HAP-1 (cell line): Measurements from ENCODE around the gene CACNG7.

Source experiments
- DNase-seq, 2 experiments: peaks; one replicate each; pipeline ENCODE4 v3.0.0-alpha.2; 2016 to 2020; ENCODE audit warnings: low spot score in 2 of 2
- H3K27me3 ChIP-seq: fragments of 250-450 bp; sonication (Bioruptor Pico); 2 replicates; pipeline ENCODE4 v1.5.1; 2020; ENCODE audit warnings: low read depth, mild to moderate bottlenecking, moderate library complexity
- H3K36me3 ChIP-seq: fragments of 250-450 bp; sonication (Bioruptor Pico); replicated peaks from 2 replicates; pipeline ENCODE4 v1.5.1; 2020; ENCODE audit warnings: mild to moderate bottlenecking
- H3K4me1 ChIP-seq: fragments of 250-450 bp; sonication (Bioruptor Pico); 2 replicates; pipeline ENCODE4 v1.5.1; 2020; ENCODE audit warnings: mild to moderate bottlenecking
- H3K4me3 ChIP-seq: fragments of 250-450 bp; sonication (Bioruptor Pico); 2 replicates; pipeline ENCODE4 v1.5.1; 2020; ENCODE audit warnings: mild to moderate bottlenecking, moderate library complexity
- H3K9me3 ChIP-seq: fragments of 250-450 bp; sonication (Bioruptor Pico); 2 replicates; pipeline ENCODE4 v1.5.1; 2020; ENCODE audit warnings: mild to moderate bottlenecking, moderate library complexity
- in situ Hi-C: fragments of 300-500 bp; cut with MboI; formaldehyde crosslinking; loops from 3 replicates; pipeline ENCODE4 v1.14.3; 2020; ENCODE audit warnings: low sequenced_read_pairs, inconsistent platforms, mixed read lengths

Gene CACNG7

DNA sequence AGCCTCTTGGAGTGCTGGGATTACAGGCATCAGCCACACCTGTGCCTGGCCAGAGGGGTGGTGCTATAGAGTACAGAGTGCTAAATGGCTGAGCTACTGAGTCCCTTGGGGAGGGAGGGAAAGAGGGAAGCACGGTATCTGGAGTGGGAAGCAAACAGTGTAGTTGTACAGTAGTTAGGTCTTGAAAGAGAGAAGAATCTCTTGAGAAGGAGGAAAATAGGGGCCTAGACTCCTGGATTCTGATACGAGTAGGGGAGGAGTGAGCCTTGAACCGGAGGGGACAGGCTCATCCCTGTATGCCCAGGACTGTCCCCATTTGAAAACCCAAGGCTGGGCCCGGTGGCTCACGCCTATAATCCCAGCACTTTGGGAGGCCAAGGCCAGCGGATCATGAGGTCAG is 36.3 kb upstream of the CACNG7 start:
- Histone ChIP-seq H3K27me3 (no peaks in the 10 kb centered on the region), H3K36me3 (peaks cover 10% of the 10 kb centered on the region), H3K4me3 (no peak overlapping the region), H3K9me3 (no peaks in the 10 kb centered on the region), H3K4me1 (no peaks in the 10 kb centered on the region)
- in situ Hi-C loops: no loop called here
- DNase-seq: no peak

DNA sequence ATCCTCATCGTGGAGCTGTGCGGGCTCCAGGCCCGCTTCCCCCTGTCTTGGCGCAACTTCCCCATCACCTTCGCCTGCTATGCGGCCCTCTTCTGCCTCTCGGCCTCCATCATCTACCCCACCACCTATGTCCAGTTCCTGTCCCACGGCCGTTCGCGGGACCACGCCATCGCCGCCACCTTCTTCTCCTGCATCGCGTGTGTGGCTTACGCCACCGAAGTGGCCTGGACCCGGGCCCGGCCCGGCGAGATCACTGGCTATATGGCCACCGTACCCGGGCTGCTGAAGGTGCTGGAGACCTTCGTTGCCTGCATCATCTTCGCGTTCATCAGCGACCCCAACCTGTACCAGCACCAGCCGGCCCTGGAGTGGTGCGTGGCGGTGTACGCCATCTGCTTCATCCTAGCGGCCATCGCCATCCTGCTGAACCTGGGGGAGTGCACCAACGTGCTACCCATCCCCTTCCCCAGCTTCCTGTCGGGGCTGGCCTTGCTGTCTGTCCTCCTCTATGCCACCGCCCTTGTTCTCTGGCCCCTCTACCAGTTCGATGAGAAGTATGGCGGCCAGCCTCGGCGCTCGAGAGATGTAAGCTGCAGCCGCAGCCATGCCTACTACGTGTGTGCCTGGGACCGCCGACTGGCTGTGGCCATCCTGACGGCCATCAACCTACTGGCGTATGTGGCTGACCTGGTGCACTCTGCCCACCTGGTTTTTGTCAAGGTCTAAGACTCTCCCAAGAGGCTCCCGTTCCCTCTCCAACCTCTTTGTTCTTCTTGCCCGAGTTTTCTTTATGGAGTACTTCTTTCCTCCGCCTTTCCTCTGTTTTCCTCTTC is 35.1 kb upstream of the CACNG7 start:
- peaks cover 10% of the 10 kb centered on the region for H3K36me3 ChIP-seq
- H3K27me3 ChIP-seq: no peaks in the 10 kb centered on the region
- no peaks in the 10 kb centered on the region for H3K4me1 ChIP-seq
- in situ Hi-C loops: no loop called here
- H3K4me3 ChIP-seq: no peak overlapping the region
- no peak for DNase-seq
- no peaks in the 10 kb centered on the region for H3K9me3 ChIP-seq

DNA sequence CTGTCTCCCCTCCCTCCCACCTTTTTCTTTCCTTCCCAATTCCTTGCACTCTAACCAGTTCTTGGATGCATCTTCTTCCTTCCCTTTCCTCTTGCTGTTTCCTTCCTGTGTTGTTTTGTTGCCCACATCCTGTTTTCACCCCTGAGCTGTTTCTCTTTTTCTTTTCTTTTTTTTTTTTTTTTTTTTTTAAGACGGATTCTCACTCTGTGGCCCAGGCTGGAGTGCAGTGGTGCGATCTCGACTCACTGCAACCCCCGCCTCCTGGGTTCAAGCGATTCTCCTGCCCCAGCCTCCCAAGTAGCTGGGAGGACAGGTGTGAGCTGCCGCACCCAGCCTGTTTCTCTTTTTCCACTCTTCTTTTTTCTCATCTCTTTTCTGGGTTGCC is 34.5 kb upstream of the CACNG7 start:
- H3K27me3 ChIP-seq: no peaks in the 10 kb centered on the region
- in situ Hi-C loops: no loop called here
- H3K9me3 ChIP-seq: no peaks in the 10 kb centered on the region
- no peak overlapping the region for H3K4me3 ChIP-seq
- no peaks in the 10 kb centered on the region for H3K4me1 ChIP-seq
- peaks cover 10% of the 10 kb centered on the region for H3K36me3 ChIP-seq
- DNase-seq: no peak

DNA sequence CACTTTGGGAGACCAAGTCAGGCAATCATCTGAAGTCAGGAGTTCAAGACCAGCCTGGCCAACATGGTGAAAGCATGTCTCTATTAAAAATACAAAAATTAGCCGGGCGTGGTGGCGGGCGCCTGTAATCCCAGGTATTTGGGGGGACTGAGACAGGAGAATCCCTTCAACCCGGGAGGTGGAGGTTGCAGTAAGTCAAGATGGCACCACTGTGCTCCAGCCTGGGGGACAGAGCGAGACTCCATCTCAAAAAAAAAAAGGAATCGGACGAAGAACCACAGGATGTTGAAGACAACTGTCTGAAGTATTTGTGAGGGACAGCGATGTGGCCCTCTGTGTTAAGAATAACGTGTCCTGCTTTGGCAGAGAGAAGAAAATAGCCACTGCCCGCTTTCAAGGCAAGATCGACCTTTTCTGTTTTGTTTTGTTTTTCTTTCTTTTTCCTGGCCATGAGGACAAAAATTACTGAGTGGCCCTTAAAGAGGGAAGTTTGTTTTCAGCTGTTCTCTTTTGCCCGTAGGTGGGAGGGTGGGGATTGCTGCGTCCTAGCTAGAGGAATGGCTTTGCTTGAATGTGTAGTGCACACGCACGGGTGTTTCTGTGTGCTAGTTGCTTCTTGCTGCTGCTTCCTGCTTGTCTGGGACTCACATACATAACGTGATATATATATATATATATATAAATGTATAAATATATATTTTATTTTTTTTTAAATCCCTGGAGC is 33.3 kb upstream of the CACNG7 start:
- Histone ChIP-seq H3K36me3 (peaks cover 10% of the 10 kb centered on the region), H3K9me3 (no peaks in the 10 kb centered on the region), H3K4me1 (peaks cover 4% of the 10 kb centered on the region; the same call in 1 of the 2 replicates), H3K27me3 (no peaks in the 10 kb centered on the region), H3K4me3 (no peak overlapping the region)
- in situ Hi-C loops: no loop called here
- no peak for DNase-seq

DNA sequence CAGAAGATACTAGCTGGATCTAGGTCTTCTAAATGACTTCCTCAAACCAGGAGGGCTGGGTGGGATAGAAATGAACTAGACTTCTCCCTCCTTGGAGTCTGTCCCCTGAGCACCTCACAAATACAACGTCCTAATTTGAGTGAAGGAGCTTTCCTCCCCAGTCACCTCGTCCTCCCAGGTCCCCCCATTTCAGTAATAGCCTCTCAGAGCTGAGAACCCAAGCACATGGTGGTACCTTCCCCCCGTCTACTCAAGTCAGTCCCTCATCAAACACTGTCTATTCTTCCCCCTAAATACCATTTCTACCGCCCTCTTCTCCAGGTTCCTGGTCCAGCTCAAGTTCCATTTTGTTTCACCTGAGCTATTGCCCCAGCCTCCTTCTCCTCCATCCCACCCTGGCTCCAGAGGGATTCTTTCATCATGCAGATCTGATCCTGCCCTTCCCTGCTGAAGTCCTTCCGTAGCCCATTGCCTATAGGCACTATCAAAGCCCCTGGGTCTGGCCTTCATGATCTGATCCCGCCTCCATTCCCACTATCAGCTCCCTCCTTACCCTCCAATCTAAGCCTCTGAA is 32.3 kb upstream of the CACNG7 start:
- Histone ChIP-seq H3K4me3 (no peak overlapping the region), H3K4me1 (peaks cover 11% of the 10 kb centered on the region), H3K9me3 (no peaks in the 10 kb centered on the region), H3K36me3 (peaks cover 10% of the 10 kb centered on the region), H3K27me3 (no peaks in the 10 kb centered on the region)
- no peak for DNase-seq
- in situ Hi-C loops: no loop called here

DNA sequence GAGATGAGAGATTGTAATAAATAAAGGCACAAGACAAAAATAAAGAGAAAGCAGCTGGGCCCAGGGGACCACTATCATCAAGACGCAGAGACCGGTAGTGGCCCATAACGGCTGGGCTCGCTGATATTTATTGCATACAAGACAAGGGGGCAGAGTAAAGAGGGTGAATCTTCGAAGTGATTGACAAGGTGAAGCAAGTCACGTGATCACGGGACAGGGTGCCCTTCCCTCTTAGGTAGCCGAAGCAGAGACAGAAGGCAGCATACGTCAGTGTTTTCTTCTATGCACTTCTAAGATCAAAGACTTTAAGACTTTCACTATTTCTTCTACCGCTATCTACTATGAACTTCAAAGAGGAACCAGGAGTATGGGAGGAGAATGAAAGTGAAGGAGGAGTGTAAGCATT is 31.7 kb upstream of the CACNG7 start:
- in situ Hi-C loops: no loop called here
- Histone ChIP-seq H3K4me3 (no peak overlapping the region), H3K9me3 (no peaks in the 10 kb centered on the region), H3K27me3 (no peaks in the 10 kb centered on the region), H3K4me1 (peaks cover 12% of the 10 kb centered on the region), H3K36me3 (peaks cover 10% of the 10 kb centered on the region)
- no peak for DNase-seq

DNA sequence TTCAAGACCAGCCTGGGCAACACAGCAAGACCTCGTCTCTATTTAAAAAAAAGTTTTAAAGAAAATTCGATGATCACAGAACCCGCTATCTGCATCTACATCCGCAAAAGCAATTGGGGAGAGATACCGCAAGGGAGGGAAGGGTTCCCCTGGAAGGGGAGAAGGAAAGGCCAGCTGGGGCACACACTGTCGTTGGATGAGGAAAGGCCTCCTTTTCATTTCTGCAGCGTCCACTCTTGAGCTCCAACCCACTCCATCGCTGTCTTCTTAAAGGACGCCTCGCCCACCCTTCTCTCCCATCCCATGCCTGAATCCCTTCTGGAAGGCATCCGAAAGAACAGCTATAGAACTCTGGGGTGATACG is 30.3 kb upstream of the CACNG7 start:
- DNase-seq: no peak
- in situ Hi-C loops: no loop called here
- Histone ChIP-seq H3K4me1 (peaks cover 12% of the 10 kb centered on the region), H3K36me3 (peaks cover 7% of the 10 kb centered on the region), H3K9me3 (no peaks in the 10 kb centered on the region), H3K27me3 (no peaks in the 10 kb centered on the region; the same call in 1 of the 2 replicates), H3K4me3 (peak overlapping the region; percentile 41)

DNA sequence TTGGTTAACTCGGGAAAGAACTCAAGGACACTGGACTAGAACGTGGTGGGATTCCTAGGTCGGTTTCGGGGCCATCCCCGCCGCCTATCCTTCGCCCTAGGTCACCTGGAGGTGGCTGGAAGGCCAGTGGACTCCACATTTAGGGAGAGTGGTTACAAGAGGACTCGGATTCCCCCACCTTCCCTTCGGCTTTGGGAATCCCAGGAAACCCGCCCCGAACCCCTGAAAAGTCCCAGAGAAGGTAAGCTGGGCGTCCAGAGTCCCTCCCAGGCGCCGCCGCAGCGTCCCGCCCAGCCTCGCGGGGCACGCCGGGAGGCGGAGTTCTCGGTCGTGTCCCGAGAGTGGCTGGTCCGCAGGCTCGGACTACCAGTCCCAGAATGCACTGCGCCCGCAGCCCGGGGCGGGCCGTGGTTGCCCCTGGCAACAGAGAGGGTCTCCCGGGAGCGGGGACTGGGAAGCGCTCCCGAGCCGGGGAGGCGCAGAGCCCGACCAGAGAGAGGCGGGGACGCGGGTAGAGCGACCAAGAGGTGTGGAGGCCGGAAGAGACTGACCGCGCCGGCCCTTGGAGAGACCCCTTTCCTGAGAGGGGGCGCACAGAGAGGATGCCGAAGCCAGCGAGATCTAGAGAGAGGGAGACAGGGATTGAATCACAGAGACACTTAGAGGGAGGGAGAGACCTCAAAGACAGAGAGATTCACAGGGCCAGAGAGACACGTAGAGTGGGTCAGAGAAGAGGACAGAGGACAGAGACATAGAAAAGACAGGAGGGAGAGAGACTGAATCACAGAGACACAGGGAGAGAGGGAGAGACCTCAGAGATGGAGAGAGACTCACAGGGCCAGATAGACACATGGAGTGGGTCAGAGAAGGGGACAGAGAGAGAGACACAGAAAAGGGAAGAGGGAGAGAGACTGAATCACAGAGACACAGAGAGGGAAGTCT is 29.7 kb upstream of the CACNG7 start:
- Histone ChIP-seq H3K4me3 (peak overlapping the region; percentile 41), H3K9me3 (no peaks in the 10 kb centered on the region), H3K4me1 (peaks cover 12% of the 10 kb centered on the region), H3K27me3 (no peaks in the 10 kb centered on the region; the same call in 1 of the 2 replicates), H3K36me3 (peaks cover under 1% of the 10 kb centered on the region; the same call in 1 of the 2 replicates)
- peak; percentile 92 to 98 for DNase-seq
- in situ Hi-C loops: no loop called here

DNA sequence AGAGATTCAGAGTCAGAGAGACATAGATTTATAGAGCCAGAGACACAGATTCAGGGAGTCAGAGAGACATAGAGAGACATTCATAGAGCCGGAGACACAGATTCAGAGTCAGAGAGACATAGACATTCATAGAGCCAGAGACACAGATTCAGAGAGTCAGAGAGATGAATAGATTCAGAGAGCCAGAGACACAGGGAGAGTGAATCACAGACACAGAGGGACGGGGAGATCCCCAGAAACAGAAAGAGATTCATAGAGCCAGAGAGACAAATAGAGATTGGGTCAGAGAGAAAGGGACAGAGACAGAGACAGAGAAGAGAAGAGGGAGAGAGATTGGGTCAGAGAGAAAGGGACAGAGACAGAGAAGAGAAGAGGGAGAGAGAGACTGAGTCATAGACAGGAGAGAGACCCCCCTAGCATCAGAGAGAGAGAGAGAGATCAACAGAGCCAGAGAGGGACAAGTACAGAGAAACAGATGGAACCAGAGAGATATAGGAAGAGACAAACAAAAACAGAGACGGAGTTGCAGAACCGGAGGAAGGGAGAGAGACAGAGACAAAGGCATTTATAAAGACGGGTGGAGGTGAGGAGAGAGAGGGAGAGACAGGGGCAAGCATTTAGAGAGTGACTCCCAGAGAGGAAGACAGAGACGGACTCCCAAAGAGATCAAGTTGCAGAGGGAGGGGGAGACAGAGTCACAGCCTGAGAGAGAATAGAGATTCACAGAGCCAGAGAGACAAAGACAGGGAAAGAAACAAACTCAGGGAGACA is 28.2 kb upstream of the CACNG7 start:
- no peak for DNase-seq
- Histone ChIP-seq H3K4me1 (peaks cover 12% of the 10 kb centered on the region), H3K27me3 (no peaks in the 10 kb centered on the region; the same call in 1 of the 2 replicates), H3K9me3 (no peaks in the 10 kb centered on the region), H3K36me3 (no peaks in the 10 kb centered on the region), H3K4me3 (peak overlapping the region; percentile 28; the same call in 1 of the 2 replicates)
- in situ Hi-C loops: no loop called here

DNA sequence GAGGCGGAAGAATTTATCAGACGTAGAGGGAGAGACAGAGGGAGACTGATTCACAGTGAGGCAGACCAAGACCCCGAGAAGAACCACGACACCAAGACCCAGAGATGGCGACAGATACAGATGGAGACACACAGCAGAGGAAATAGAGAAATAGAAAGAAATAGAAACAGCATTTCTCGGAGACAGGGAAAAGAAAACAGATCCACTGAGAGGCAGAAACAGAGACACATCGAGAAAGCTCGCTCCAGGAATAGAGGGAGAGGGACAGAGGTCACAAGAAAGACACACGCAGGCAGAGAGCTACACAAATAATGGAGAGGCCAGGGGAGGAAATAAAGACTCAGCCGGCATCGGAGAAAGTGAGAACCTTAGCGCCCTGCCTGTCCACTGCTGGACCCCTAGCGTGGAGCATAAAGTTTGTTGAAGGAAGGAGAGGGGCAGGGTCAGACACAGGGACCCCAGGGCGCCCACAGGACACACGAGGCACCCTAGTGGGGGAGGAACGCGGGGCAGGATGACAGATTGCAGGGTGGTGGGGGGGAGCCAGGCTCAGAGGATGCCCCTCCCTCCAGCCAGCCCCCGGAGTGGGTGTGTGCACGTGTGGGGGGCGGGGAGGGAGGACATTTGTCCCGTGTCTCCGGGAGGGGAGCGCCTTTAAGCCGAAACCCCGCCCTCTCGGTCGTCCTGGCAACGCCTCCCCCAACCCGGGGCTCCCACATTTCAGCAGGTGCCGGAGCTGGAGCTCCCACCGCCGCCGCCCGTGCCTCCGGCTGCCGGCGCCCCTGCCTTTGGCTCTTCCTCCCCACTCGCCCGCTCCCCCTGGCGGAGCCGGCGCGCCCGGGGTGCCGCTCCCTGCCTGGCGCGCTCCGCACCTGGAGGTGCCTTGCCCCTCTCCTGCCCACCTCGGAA is 27.3 kb upstream of the CACNG7 start, which contains the start of gene PRKCG:
Gene PRKCG, plus strand, starts transcription at position 716 of the 909 bp plus-strand sequence. CDS start 298 bp downstream, outside the sequence.
- in situ Hi-C loops: no loop called here
- H3K4me1 ChIP-seq: peaks cover 12% of the 10 kb centered on the region
- H3K36me3 ChIP-seq: no peaks in the 10 kb centered on the region
- DNase-seq: peak; percentile 31 to 87
- peak within 1 kb of the TSS; percentile 28 for H3K4me3 ChIP-seq
- no peaks in the 10 kb centered on the region for H3K9me3 ChIP-seq
- no peaks in the 10 kb centered on the region; the same call in 1 of the 2 replicates for H3K27me3 ChIP-seq

DNA sequence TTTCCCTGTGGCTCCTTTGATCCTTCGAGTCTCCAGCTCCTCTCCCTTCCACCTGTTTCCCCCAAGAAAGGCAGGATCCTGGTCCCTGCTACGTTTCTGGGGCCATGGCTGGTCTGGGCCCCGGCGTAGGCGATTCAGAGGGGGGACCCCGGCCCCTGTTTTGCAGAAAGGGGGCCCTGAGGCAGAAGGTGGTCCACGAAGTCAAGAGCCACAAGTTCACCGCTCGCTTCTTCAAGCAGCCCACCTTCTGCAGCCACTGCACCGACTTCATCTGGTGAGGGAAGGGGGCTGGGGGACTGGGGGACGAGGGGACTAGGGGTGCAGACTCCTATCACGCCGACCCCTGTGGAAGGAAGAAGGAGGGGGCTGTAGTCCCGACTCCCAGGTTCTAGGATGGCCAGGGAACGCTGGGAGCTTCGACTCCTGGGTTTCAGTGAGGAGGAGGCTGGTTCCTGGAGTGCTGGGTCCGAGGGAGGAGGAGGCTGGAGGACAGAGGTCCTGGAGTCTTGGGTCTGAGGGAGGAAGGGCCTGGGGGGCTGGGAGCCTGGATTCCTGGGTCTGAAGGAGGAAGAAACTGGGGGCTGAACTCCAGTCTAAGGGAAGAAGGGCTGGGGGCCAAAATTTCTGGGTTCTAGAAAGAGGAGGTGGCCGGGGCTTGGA is 26.6 kb upstream of the CACNG7 start:
- Histone ChIP-seq H3K27me3 (no peaks in the 10 kb centered on the region; the same call in 1 of the 2 replicates), H3K4me3 (peak overlapping the region; percentile 28), H3K4me1 (peaks cover 12% of the 10 kb centered on the region), H3K36me3 (no peaks in the 10 kb centered on the region), H3K9me3 (no peaks in the 10 kb centered on the region)
- in situ Hi-C loops: no loop called here
- DNase-seq: no peak
